Measurements from ENCODE around the gene TMEM175. TPM values are rescaled to one million over a fixed set of nuclear protein-coding genes. Genes with fewer than 3 reads are reported as not detected.

TMEM175 gene
- total and polyA plus RNA-seq, 2 experiments from 2014 or later: 31.2 to 36.5 TPM

GRCh38 chr4:958314-958665, 26.0 kb downstream of the TMEM175 start:
- Histone ChIP-seq H3K4me3 (no peak overlapping the region), H3K27me3 (replicated peaks; ENCODE audit: insufficient read depth) (no peaks in the 10 kb centered on the region), H3K36me3 (ENCODE audit: low read depth) (no peaks in the 10 kb centered on the region), H4K20me1 (ENCODE audit: insufficient read depth) (no peaks in the 10 kb centered on the region), H3K4me1 (ENCODE audit: insufficient read depth) (no peaks in the 10 kb centered on the region), H3K9me3 (ENCODE audit: low read depth) (no peaks in the 10 kb centered on the region), H3K4me2 (ENCODE audit: unreplicated experiment) (no peak overlapping the region), H3K27ac (no peak overlapping the region), H3K9ac (no peak overlapping the region), H3K79me2 (ENCODE audit: insufficient read depth) (no peaks in the 10 kb centered on the region), H3K9me2 (ENCODE audit: insufficient read depth) (no peaks in the 10 kb centered on the region), H3F3A (ENCODE audit: insufficient read depth) (no peaks in the 10 kb centered on the region; the same call in 1 of the 2 replicates), H2AFZ (no peak overlapping the region)
- in situ Hi-C loops (cut with MboI): no loop called here
- TF ChIP-seq EZH2phosphoT487 (IDR thresholded peaks at IDR 0.05; ENCODE audit: insufficient read depth, low read depth): no peak
- no peak for TF ChIP-seq EZH2 (IDR thresholded peaks at IDR 0.05; ENCODE audit: insufficient read depth, poor library complexity, severe bottlenecking)
- no peak for DNase-seq
- WGBS, 2 experiments (ENCODE audit: low coverage in 1 of 2, low lambda C conversion rate in 2 of 2, missing lambda C conversion rate in 2 of 2): 92 to 95% methylated on average over 5 to 15 of the region's 17 CpGs

GRCh38 chr4:958696-959337, 26.6 kb downstream of the TMEM175 start:
- Histone ChIP-seq H3F3A (ENCODE audit: insufficient read depth) (no peaks in the 10 kb centered on the region; the same call in 1 of the 2 replicates), H3K36me3 (ENCODE audit: low read depth) (no peaks in the 10 kb centered on the region), H3K9me2 (ENCODE audit: insufficient read depth) (no peaks in the 10 kb centered on the region), H3K9me3 (ENCODE audit: low read depth) (no peaks in the 10 kb centered on the region), H2AFZ (no peak overlapping the region), H3K27ac (no peak overlapping the region), H3K79me2 (ENCODE audit: insufficient read depth) (no peaks in the 10 kb centered on the region), H3K4me1 (ENCODE audit: insufficient read depth) (no peaks in the 10 kb centered on the region), H3K9ac (no peak overlapping the region), H3K27me3 (replicated peaks; ENCODE audit: insufficient read depth) (no peaks in the 10 kb centered on the region), H4K20me1 (ENCODE audit: insufficient read depth) (no peaks in the 10 kb centered on the region), H3K4me2 (ENCODE audit: unreplicated experiment) (no peak overlapping the region), H3K4me3 (no peak overlapping the region)
- DNase-seq: no peak
- in situ Hi-C loops (cut with MboI): no loop called here
- TF ChIP-seq EZH2 (IDR thresholded peaks at IDR 0.05; ENCODE audit: insufficient read depth, poor library complexity, severe bottlenecking) (no peak), EZH2phosphoT487 (IDR thresholded peaks at IDR 0.05; ENCODE audit: insufficient read depth, low read depth) (no peak)
- WGBS, 2 experiments (ENCODE audit: low coverage in 1 of 2, low lambda C conversion rate in 2 of 2, missing lambda C conversion rate in 2 of 2): 81 to 86% methylated on average over 17 of the region's 17 CpGs

GRCh38 chr4:959338-960139, 27.3 kb downstream of the TMEM175 start:
- no peaks in the 10 kb centered on the region for H3K9me2 ChIP-seq (ENCODE audit: insufficient read depth)
- TF ChIP-seq EZH2 (IDR thresholded peaks at IDR 0.05; ENCODE audit: insufficient read depth, poor library complexity, severe bottlenecking) (no peak), EZH2phosphoT487 (IDR thresholded peaks at IDR 0.05; ENCODE audit: insufficient read depth, low read depth) (no peak)
- H3K27ac ChIP-seq: no peak overlapping the region
- no peaks in the 10 kb centered on the region for H3K36me3 ChIP-seq (ENCODE audit: low read depth)
- H3K9ac ChIP-seq: no peak overlapping the region
- H3K4me2 ChIP-seq (ENCODE audit: unreplicated experiment): no peak overlapping the region
- H3K27me3 ChIP-seq (replicated peaks; ENCODE audit: insufficient read depth): no peaks in the 10 kb centered on the region
- H3K79me2 ChIP-seq (ENCODE audit: insufficient read depth): no peaks in the 10 kb centered on the region
- no peak overlapping the region for H2AFZ ChIP-seq
- H3F3A ChIP-seq (ENCODE audit: insufficient read depth): no peaks in the 10 kb centered on the region; the same call in 1 of the 2 replicates
- no peaks in the 10 kb centered on the region for H3K9me3 ChIP-seq (ENCODE audit: low read depth)
- no peak for DNase-seq
- H4K20me1 ChIP-seq (ENCODE audit: insufficient read depth): no peaks in the 10 kb centered on the region
- H3K4me1 ChIP-seq (ENCODE audit: insufficient read depth): no peaks in the 10 kb centered on the region
- 79 to 81% methylated on average over 23 of the region's 24 CpGs for WGBS, 2 experiments (ENCODE audit: low coverage in 1 of 2, low lambda C conversion rate in 2 of 2, missing lambda C conversion rate in 2 of 2)
- no peak overlapping the region for H3K4me3 ChIP-seq
- in situ Hi-C loops (cut with MboI): no loop called here

- no peaks in the 10 kb centered on the region for H3K9me3 ChIP-seq (ENCODE audit: low read depth)
- no peak overlapping the region for H3K4me2 ChIP-seq (ENCODE audit: unreplicated experiment)
- H3K27me3 ChIP-seq (replicated peaks; ENCODE audit: insufficient read depth): no peaks in the 10 kb centered on the region
- H3K4me1 ChIP-seq (ENCODE audit: insufficient read depth): no peaks in the 10 kb centered on the region
- H3K27ac ChIP-seq: no peak overlapping the region
- DNase-seq: no peak
- no peaks in the 10 kb centered on the region for H3F3A ChIP-seq (ENCODE audit: insufficient read depth)
- no peaks in the 10 kb centered on the region for H3K36me3 ChIP-seq (ENCODE audit: low read depth)
- H3K79me2 ChIP-seq (ENCODE audit: insufficient read depth): no peaks in the 10 kb centered on the region
- no peaks in the 10 kb centered on the region for H4K20me1 ChIP-seq (ENCODE audit: insufficient read depth)
- H3K4me3 ChIP-seq: no peak overlapping the region
- in situ Hi-C loops (cut with MboI): no loop called here
- H2AFZ ChIP-seq: no peak overlapping the region
- H3K9ac ChIP-seq: no peak overlapping the region
- TF ChIP-seq EZH2phosphoT487 (IDR thresholded peaks at IDR 0.05; ENCODE audit: insufficient read depth, low read depth) (no peak), EZH2 (IDR thresholded peaks at IDR 0.05; ENCODE audit: insufficient read depth, poor library complexity, severe bottlenecking) (no peak)
- no peaks in the 10 kb centered on the region for H3K9me2 ChIP-seq (ENCODE audit: insufficient read depth)
- WGBS, 2 experiments (ENCODE audit: low coverage in 1 of 2, low lambda C conversion rate in 2 of 2, missing lambda C conversion rate in 2 of 2): 86 to 88% methylated on average over 16 of the region's 16 CpGs
These were observed 27.9 kb downstream of the TMEM175 start for GRCh38 chr4:960140-960635.

All from GM23248 (cell line).